Stimulated activated CD4-positive, alpha-beta T cell treated with anti-CD3 and anti-CD28 coated beads, TNF-alpha, amount 100 ng/mL, for 4 hours (primary cell): ENCODE results near the gene ZNF385B.

Source experiments
- DNase-seq, 3 experiments: peaks; one replicate each; pipeline ENCODE4 v3.0.0-alpha.2; 2020; ENCODE audit warnings: low read depth in 3 of 3

Gene ZNF385B

GRCh38 chr2:179554639-179555386 lies 306.6 kb downstream of the ZNF385B start:
- no peak for DNase-seq

- no peak for DNase-seq
Observed at GRCh38 chr2:179553382-179553781, 308.0 kb downstream of the ZNF385B start.

DNA sequence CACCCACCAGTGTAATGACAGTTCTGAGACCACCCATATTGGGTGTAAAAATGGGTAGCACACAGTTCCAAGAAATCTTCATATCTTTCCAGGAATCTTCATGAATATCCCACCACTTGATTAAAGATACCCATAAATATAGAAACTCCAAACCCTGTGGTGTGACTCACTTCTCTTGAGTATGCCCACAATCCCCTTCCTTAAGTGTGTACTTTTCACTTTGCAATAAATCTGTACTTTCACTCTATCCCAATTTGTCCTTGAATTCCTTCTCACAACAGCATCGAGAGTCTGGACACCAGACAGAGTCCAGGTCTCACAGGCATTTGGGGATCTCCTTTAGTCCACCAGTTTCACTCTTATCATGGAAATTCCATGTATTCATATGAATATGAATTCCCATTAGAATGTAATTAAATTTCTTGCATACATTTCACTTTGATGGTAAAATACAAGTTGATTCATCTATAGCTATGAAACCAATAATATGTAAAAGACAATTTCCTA lies 309.8 kb downstream of the ZNF385B start:
- no peak for DNase-seq

- DNase-seq: no peak
Observed at GRCh38 chr2:179550849-179551248, 310.6 kb downstream of the ZNF385B start.

DNA sequence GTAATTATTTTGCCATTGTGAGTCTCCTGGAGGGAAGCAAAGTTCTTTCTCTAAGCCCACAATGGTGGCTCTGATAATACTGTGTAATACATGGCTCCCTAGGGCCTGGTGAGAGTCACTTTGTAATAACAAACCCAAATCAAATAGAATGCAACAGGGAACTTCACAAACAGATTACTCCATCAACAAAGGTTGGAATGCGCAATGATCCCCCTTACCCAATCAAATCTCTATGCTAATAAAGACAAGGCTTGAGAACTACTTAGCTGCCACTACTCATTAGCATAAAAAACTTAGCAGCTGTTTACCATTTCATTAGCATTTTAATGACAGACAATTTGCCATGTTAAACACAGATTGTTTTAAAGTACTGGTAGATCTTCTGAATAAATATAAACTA lies 311.2 kb downstream of the ZNF385B start:
- no peak for DNase-seq

DNA sequence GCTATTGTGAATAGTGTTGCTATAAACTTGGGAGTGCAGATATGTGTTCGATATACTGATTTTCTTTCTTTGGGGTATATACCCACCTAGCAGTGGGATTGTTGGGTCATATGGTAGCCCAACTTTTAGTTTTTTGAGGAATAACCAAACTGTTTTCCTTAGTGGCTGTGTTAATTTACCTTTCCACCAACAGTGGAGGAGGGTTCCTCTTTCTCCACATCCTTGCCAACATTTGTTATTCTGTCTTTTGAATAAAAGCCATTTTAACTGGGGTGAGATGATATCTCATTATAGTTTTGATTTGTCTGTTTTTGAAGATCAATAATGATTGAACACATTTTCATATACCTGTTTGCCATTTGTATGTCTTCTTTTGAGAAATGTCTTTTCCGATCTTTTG lies 314.8 kb downstream of the ZNF385B start:
- no peak for DNase-seq

GRCh38 chr2:179545024-179545423 lies 316.4 kb downstream of the ZNF385B start:
- no peak for DNase-seq

- no peak for DNase-seq
Observed at GRCh38 chr2:179543361-179543901, 318.0 kb downstream of the ZNF385B start.

GRCh38 chr2:179541586-179541985 lies 319.8 kb downstream of the ZNF385B start:
- no peak for DNase-seq

- DNase-seq: no peak
Observed at GRCh38 chr2:179539124-179539511, 322.3 kb downstream of the ZNF385B start.

DNA sequence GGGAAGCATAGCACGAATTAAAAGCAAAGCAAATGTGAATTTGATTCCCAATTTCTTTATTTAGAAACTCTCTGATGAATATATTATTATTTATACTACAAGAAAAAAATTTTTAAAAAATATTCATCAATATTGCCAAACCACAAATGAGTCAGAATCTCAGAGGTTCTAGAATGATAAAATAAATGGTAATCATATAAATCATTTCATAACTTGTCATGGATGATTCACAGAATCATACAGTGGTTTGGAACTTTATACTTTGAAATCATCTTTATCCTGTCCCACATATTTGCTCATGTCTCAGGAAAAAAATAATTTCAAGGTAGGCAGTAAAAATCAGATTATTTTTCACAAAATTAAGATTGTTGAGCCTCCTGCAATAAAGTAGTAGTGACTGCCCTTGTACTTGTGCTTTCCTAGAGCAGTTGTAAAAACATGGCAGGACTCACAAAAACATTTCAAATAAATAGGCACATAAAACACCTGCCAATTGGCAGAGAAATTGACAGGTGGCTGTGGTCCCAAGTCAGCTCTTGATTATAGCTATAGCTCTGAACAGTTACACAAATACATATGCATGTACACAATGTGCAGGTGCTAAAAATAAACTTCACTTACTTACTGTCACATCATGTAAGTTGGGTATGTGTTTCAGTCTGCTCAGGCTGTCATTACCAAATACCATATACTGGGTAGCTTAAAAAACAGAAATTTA lies 322.8 kb downstream of the ZNF385B start:
- no peak for DNase-seq

- DNase-seq: no peak
Observed at GRCh38 chr2:179536185-179536584, 325.2 kb downstream of the ZNF385B start.

DNA sequence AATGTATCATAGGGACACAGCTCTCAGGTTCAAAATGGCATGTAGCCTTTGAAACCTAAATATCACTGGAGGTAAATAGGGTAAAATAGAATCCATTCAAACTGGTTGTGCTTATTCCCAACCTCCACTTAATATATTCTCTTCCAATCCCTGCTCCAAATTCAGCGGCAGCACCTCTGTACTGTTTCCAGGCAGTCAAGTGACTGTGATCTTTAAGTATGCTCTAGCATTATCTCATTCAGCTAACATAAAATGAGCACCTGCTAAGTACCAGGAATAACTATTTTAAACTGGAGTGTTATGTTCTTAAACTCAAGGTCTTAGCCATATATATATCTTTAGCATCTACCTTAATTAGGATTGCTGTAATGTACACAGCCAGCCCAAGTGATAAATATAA lies 327.5 kb downstream of the ZNF385B start:
- no peak for DNase-seq

GRCh38 chr2:179532863-179533278 lies 328.5 kb downstream of the ZNF385B start:
- DNase-seq: no peak

DNA sequence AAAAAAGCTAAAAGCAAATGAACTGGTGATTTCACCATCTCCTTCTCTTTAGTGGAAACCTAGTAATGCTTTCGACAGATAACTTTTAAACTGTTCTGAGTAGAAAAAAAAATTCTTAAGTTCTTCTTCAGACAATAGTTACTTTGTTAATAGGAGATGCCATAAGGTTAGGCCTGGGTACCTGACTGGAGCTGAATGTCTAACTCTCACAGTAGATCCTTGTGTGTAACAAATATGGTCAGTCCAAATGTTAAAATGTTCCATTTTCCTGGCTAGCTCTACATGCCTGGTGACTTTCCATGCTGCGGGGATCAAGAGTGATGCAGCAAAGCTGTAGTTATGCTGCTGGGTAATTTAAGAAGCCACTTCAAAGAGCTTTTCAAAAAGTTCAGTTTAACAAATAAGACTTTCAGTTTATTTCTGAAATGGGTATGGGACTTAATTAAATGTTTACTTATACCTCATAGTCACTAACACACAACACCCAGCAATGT lies 332.8 kb downstream of the ZNF385B start:
- DNase-seq: no peak

- DNase-seq: no peak
Observed at GRCh38 chr2:179525340-179525739, 336.1 kb downstream of the ZNF385B start.

- no peak for DNase-seq
Observed at GRCh38 chr2:179524809-179525339, 336.5 kb downstream of the ZNF385B start.

DNA sequence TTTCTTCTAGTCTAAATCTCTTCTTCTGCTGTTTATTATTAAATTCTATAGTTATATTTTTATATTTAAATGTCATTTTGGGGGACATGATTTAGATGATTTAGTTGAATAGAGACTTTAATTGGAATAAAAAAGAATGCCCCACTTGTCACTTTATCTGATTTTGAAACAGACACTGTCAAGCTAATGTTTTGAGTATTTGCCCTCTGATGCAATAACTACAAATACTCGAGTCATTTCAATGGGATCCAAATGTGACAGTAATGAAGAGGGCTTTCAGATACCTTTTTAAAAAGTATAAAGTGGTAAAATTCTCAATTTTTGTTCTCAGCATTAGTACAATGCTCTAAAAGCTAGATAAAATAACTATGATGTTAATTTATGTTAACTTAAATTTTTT lies 339.5 kb downstream of the ZNF385B start:
- DNase-seq: no peak

DNA sequence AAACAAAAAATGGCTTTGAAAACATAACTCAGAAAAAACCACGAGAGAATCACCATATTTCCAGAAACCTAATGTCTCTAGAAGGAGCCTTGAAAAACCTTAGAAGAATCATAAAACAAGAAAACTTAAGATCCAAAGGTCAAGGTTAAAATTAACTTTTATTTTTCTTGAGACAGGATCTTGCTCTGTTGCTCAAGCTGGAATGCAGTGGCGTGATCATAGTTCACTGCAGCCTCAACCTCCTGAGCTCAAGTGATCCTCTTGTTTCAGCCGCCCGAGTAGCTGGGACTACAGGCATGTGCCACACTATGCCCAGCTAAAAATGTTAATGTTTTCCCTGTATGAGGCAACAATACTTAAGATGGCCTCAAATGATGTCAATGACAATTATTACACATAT lies 342.6 kb downstream of the ZNF385B start:
- no peak for DNase-seq

DNA sequence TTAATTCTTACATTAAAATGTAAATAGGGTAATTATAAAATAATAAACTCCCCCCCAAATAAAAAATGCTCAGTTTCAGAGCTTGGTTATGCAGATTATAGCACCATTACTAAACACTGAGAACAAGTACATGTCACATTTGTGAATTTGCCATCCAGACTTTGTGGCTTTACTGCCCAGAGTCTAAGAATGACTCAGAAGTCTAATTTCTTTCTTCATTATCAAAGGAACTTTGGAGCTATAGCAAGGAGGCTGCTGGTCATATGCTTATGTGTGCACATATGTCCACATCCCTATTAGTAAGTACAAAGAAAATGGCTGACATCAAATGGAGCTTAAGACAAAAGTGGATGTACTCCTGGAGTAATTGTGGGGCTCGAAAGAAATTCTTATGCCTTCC lies 348.2 kb downstream of the ZNF385B start:
- DNase-seq: no peak

- no peak for DNase-seq
Observed at GRCh38 chr2:179512281-179513035, 349.0 kb downstream of the ZNF385B start.
